A673 (cell line): ENCODE data around the gene FCRL6.

Source experiments
- EZH2 ChIP-seq: fragments of 200-600 bp; sonication (generic); IDR thresholded peaks from 2 replicates; pipeline ENCODE4 v1.6.1; 2017; ENCODE audit warnings: borderline replicate concordance, low read depth, mild to moderate bottlenecking, mixed read lengths, antibody characterized with exemption, low read length; ENCODE audit not compliant: poor library complexity, severe bottlenecking
- TF ChIP-seq, protein P1 (sequence below): fragments of 300-800, 200-600 bp; sonication (generic); conservative IDR thresholded peaks from 2 replicates; pipeline ENCODE4 v1.5.1; 2017; ENCODE audit warnings: low read depth, mild to moderate bottlenecking, antibody characterized with exemption, low read length, moderate library complexity, mixed read lengths

- TF ChIP-seq, protein P1, sequence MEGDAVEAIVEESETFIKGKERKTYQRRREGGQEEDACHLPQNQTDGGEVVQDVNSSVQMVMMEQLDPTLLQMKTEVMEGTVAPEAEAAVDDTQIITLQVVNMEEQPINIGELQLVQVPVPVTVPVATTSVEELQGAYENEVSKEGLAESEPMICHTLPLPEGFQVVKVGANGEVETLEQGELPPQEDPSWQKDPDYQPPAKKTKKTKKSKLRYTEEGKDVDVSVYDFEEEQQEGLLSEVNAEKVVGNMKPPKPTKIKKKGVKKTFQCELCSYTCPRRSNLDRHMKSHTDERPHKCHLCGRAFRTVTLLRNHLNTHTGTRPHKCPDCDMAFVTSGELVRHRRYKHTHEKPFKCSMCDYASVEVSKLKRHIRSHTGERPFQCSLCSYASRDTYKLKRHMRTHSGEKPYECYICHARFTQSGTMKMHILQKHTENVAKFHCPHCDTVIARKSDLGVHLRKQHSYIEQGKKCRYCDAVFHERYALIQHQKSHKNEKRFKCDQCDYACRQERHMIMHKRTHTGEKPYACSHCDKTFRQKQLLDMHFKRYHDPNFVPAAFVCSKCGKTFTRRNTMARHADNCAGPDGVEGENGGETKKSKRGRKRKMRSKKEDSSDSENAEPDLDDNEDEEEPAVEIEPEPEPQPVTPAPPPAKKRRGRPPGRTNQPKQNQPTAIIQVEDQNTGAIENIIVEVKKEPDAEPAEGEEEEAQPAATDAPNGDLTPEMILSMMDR: no peak
- no peak for TF ChIP-seq EZH2
Observed at GRCh38 chr1:159854693-159855192, 52.6 kb downstream of the FCRL6 start.
